ENCODE measurements around the gene TREX2. TPM values are rescaled to one million over a fixed set of nuclear protein-coding genes. Genes with fewer than 3 reads are reported as not detected.

TREX2 gene
- total RNA-seq, 1 experiment from 2014 or later = 0.61 TPM

DNA sequence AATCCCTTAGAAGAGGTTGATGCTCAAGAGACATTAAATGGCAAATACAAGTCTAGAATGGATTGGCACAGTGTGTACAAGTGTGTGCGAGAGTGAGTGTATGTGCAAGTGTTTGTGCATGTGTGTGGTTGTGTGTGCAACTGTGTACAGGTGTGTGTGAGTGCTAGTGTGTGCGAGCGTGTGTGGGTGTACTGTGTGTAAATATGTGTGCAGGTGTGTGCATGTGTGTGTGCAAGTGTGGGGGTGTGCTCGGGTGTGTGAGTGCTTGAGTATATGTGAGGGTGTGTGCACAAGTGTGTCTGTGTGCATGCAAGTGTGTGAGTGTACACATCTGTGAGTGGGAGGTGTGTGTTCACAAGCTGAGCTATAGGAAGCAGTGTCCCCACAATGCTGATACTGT, 5.9 kb downstream of the TREX2 start:
- ChIA-PET POLR2A (no interaction called here), CTCF (no interaction called here)
- TF ChIP-seq, protein P1, sequence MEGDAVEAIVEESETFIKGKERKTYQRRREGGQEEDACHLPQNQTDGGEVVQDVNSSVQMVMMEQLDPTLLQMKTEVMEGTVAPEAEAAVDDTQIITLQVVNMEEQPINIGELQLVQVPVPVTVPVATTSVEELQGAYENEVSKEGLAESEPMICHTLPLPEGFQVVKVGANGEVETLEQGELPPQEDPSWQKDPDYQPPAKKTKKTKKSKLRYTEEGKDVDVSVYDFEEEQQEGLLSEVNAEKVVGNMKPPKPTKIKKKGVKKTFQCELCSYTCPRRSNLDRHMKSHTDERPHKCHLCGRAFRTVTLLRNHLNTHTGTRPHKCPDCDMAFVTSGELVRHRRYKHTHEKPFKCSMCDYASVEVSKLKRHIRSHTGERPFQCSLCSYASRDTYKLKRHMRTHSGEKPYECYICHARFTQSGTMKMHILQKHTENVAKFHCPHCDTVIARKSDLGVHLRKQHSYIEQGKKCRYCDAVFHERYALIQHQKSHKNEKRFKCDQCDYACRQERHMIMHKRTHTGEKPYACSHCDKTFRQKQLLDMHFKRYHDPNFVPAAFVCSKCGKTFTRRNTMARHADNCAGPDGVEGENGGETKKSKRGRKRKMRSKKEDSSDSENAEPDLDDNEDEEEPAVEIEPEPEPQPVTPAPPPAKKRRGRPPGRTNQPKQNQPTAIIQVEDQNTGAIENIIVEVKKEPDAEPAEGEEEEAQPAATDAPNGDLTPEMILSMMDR (IDR thresholded peaks at IDR 0.05; ENCODE audit: insufficient read depth in 1 of 2, low read depth in 1 of 2, low read length in 1 of 2, severe bottlenecking in 1 of 2, unreplicated experiment in 1 of 2) = no peak
- Mint-ChIP-seq H3K27me3 (ENCODE audit: insufficient read depth, unreplicated experiment) (peaks cover 3% of the 10 kb centered on the region), H3K4me3 (ENCODE audit: unreplicated experiment) (no peak overlapping the region), H3K9me3 (ENCODE audit: unreplicated experiment) (no peaks in the 10 kb centered on the region), H3K36me3 (ENCODE audit: insufficient read depth, unreplicated experiment) (peaks cover 10% of the 10 kb centered on the region), H3K4me1 (ENCODE audit: low read depth, unreplicated experiment) (no peaks in the 10 kb centered on the region), H3K27ac (ENCODE audit: unreplicated experiment) (no peak overlapping the region)
- H3K36me3 ChIP-seq (ENCODE audit: control insufficient read depth, insufficient read depth, low read length) = no peaks in the 10 kb centered on the region
- no peaks in the 10 kb centered on the region for H3K27me3 ChIP-seq (replicated peaks; ENCODE audit: control insufficient read depth, insufficient read depth, low read length)
- no peaks in the 10 kb centered on the region for H3K4me1 ChIP-seq
- no peak for DNase-seq
- no peaks in the 10 kb centered on the region for H3K9me3 ChIP-seq
- H3K4me3 ChIP-seq (ENCODE audit: low read depth, low read length) = no peak overlapping the region
- no TSS peak for BruUV-seq (replicated peaks)
- intact Hi-C loops (cut with micrococcal nuclease; ENCODE audit: unreplicated experiment) = loop anchor here (10.0 kb wide), 1 partner anchor 405 kb away; no protein-coding TSS in a partner anchor

DNA sequence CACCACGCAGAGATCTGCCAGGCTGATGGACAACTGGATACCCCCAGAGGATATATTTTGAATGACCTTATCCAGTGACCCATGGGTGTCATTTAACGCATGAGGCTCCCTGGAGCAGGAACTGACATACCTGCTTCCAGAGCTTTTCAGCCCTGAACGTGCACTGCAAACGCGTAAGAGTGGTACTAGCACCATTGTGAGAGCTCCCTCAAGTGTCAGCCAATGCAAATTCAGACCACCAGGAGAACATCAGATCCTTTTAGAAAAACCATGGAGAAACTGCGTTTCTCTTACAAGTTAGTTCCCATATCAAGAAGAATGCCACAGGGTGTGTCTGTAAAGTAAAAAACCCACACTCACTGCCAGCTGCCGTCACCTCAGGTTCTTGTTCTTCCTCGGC, 7.3 kb downstream of the TREX2 start:
- DNase-seq = peak; percentile 41 to 46
- Histone ChIP-seq H3K4me3 (ENCODE audit: low read depth, low read length) (no peak overlapping the region), H3K36me3 (ENCODE audit: control insufficient read depth, insufficient read depth, low read length) (no peaks in the 10 kb centered on the region), H3K9me3 (no peaks in the 10 kb centered on the region), H3K27me3 (replicated peaks; ENCODE audit: control insufficient read depth, insufficient read depth, low read length) (no peaks in the 10 kb centered on the region), H3K4me1 (no peaks in the 10 kb centered on the region)
- Mint-ChIP-seq H3K27ac (ENCODE audit: unreplicated experiment) (no peak overlapping the region), H3K9me3 (ENCODE audit: unreplicated experiment) (no peaks in the 10 kb centered on the region), H3K36me3 (ENCODE audit: insufficient read depth, unreplicated experiment) (peaks cover 6% of the 10 kb centered on the region), H3K27me3 (ENCODE audit: insufficient read depth, unreplicated experiment) (peaks cover 3% of the 10 kb centered on the region), H3K4me1 (ENCODE audit: low read depth, unreplicated experiment) (no peaks in the 10 kb centered on the region), H3K4me3 (ENCODE audit: unreplicated experiment) (no peak overlapping the region)
- CTCF ChIA-PET = interaction anchor here (0.6 to 0.9 kb wide), 4 partner anchors 13 to 497 kb away, joined by 3 read pairs; no protein-coding TSS in a partner anchor
- BruUV-seq (replicated peaks) = no TSS peak
- intact Hi-C loops (cut with micrococcal nuclease; ENCODE audit: unreplicated experiment) = loop anchor here (10.0 kb wide), 1 partner anchor 404 kb away; no protein-coding TSS in a partner anchor
- TF ChIP-seq, protein P1 (IDR thresholded peaks at IDR 0.05; ENCODE audit: insufficient read depth in 1 of 2, low read depth in 1 of 2, low read length in 1 of 2, severe bottlenecking in 1 of 2, unreplicated experiment in 1 of 2) = peak in 1 of 2 experiments; percentile 48
- POLR2A ChIA-PET = no interaction called here

DNA sequence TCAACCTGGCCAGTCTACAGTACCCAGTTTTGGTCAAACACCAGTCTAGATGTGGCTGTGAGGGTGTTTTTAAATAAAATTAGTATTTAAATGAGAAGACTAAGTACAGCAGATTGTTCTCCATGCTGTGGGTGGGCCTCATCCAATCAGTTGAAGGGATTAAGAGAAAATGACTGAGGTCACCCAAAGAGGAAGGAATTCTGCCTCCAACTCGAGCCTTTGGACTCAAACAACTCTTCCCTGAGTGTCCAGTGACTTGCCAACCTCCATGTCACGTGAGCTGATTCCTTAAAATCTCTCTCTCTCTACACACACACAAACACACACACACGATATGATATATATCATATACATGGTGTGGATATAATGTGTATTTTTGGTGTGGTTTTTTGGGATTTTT, 10.0 kb downstream of the TREX2 start:
- Mint-ChIP-seq H3K27ac (ENCODE audit: unreplicated experiment) (no peak overlapping the region), H3K36me3 (ENCODE audit: insufficient read depth, unreplicated experiment) (no peaks in the 10 kb centered on the region), H3K27me3 (ENCODE audit: insufficient read depth, unreplicated experiment) (peaks cover 3% of the 10 kb centered on the region), H3K4me1 (ENCODE audit: low read depth, unreplicated experiment) (no peaks in the 10 kb centered on the region), H3K9me3 (ENCODE audit: unreplicated experiment) (peaks cover 1% of the 10 kb centered on the region), H3K4me3 (ENCODE audit: unreplicated experiment) (no peak overlapping the region)
- Histone ChIP-seq H3K36me3 (ENCODE audit: control insufficient read depth, insufficient read depth, low read length) (no peaks in the 10 kb centered on the region), H3K9me3 (no peaks in the 10 kb centered on the region), H3K4me3 (ENCODE audit: low read depth, low read length) (no peak overlapping the region), H3K27me3 (replicated peaks; ENCODE audit: control insufficient read depth, insufficient read depth, low read length) (no peaks in the 10 kb centered on the region), H3K4me1 (no peaks in the 10 kb centered on the region)
- ChIA-PET CTCF (no interaction called here), POLR2A (no interaction called here)
- DNase-seq = no peak
- BruUV-seq (replicated peaks) = no TSS peak
- intact Hi-C loops (cut with micrococcal nuclease; ENCODE audit: unreplicated experiment) = loop anchor here (10.0 kb wide), 1 partner anchor 401 kb away; no protein-coding TSS in a partner anchor
- TF ChIP-seq, protein P1 (IDR thresholded peaks at IDR 0.05; ENCODE audit: insufficient read depth in 1 of 2, low read depth in 1 of 2, low read length in 1 of 2, severe bottlenecking in 1 of 2, unreplicated experiment in 1 of 2) = no peak

Data from Caco-2 (cell line).